ENCODE results near the gene SFSWAP. TPM values are rescaled to one million over a fixed set of nuclear protein-coding genes. Genes with fewer than 3 reads are reported as not detected.
"Not testable (repeated sequence)": the region's sequence is repeated elsewhere in the genome, so short reads cannot be mapped to it uniquely, and the experiment has no call there.

The SFSWAP gene
- total and polyA plus RNA-seq, 4 donors, result 6.1 to 21.6 (median 10.1) TPM

GRCh38 chr12:131677699-131678098, 33.2 kb upstream of the SFSWAP start:
- no peaks in the 10 kb centered on the region for H3K36me3 ChIP-seq (ENCODE audit: control insufficient read depth in 4 of 4, insufficient read depth in 3 of 4, low read depth in 1 of 4, low read length in 3 of 4)
- no peak for DNase-seq (ENCODE audit: low spot score)

GRCh38 chr12:131678389-131679181, 32.3 kb upstream of the SFSWAP start:
- WGBS, result 79% methylated on average over 28 of the region's 29 CpGs
- H3K4me1 ChIP-seq (ENCODE audit: control insufficient read depth in 4 of 4, insufficient read depth in 4 of 4, low read length in 3 of 4); H3K36me3 ChIP-seq (ENCODE audit: control insufficient read depth in 4 of 4, insufficient read depth in 3 of 4, low read depth in 1 of 4, low read length in 3 of 4); H3K9me3 ChIP-seq (ENCODE audit: control insufficient read depth in 4 of 4, low read length in 3 of 4); H3K9ac ChIP-seq (ENCODE audit: low read depth in 1 of 2, low read length in 2 of 2); H3K27me3 ChIP-seq (ENCODE audit: control insufficient read depth in 4 of 4, insufficient read depth in 4 of 4, low read length in 3 of 4); H3K4me3 ChIP-seq (ENCODE audit: low read depth in 1 of 3, low read length in 3 of 3); DNase-seq (ENCODE audit: low spot score); H3K27ac ChIP-seq (ENCODE audit: low read depth in 1 of 2, low read length in 2 of 2): not testable (repeated sequence)

More at GRCh38 chr12:131677699-131678098, 33.2 kb upstream of the SFSWAP start:
- Histone ChIP-seq H3K9me3 (ENCODE audit: control insufficient read depth in 4 of 4, low read length in 3 of 4) (peaks cover 0 to 2% (median 0%) of the 10 kb centered on the region in 4 donors), H3K9ac (ENCODE audit: low read depth in 1 of 2, low read length in 2 of 2) (no peak overlapping the region), H3K4me1 (ENCODE audit: control insufficient read depth in 4 of 4, insufficient read depth in 4 of 4, low read length in 3 of 4) (no peaks in the 10 kb centered on the region), H3K27ac (ENCODE audit: low read depth in 1 of 2, low read length in 2 of 2) (no peak overlapping the region), H3K4me3 (ENCODE audit: low read depth in 1 of 3, low read length in 3 of 3) (no peak overlapping the region), H3K27me3 (ENCODE audit: control insufficient read depth in 4 of 4, insufficient read depth in 4 of 4, low read length in 3 of 4) (no peaks in the 10 kb centered on the region)
- 79% methylated on average over 15 of the region's 15 CpGs for WGBS
- TF ChIP-seq GABPA (IDR thresholded peaks at IDR 0.05 in 1 of 2, conservative IDR thresholded peaks at IDR 0.05 in 1 of 2) (no peak), FOXA2 (IDR thresholded peaks at IDR 0.05) (no peak), HNF4G (IDR thresholded peaks at IDR 0.05) (no peak)

- not testable (repeated sequence) for H3K27me3 ChIP-seq (ENCODE audit: control insufficient read depth in 4 of 4, insufficient read depth in 4 of 4, low read length in 3 of 4)
Measured at GRCh38 chr12:131679186-131679585, 31.7 kb upstream of the SFSWAP start.

GRCh38 chr12:131679816-131680215, 31.1 kb upstream of the SFSWAP start:
- H3K9ac ChIP-seq (ENCODE audit: low read depth in 1 of 2, low read length in 2 of 2); H3K4me1 ChIP-seq (ENCODE audit: control insufficient read depth in 4 of 4, insufficient read depth in 4 of 4, low read length in 3 of 4); H3K4me3 ChIP-seq (ENCODE audit: low read depth in 1 of 3, low read length in 3 of 3); H3K36me3 ChIP-seq (ENCODE audit: control insufficient read depth in 4 of 4, insufficient read depth in 3 of 4, low read depth in 1 of 4, low read length in 3 of 4); H3K27me3 ChIP-seq (ENCODE audit: control insufficient read depth in 4 of 4, insufficient read depth in 4 of 4, low read length in 3 of 4); H3K9me3 ChIP-seq (ENCODE audit: control insufficient read depth in 4 of 4, low read length in 3 of 4); DNase-seq (ENCODE audit: low spot score); H3K27ac ChIP-seq (ENCODE audit: low read depth in 1 of 2, low read length in 2 of 2): not testable (repeated sequence)
- 73% methylated on average over 12 of the region's 23 CpGs for WGBS

More at GRCh38 chr12:131679186-131679585, 31.7 kb upstream of the SFSWAP start:
- not testable (repeated sequence) for H3K4me3 ChIP-seq (ENCODE audit: low read depth in 1 of 3, low read length in 3 of 3); H3K9me3 ChIP-seq (ENCODE audit: control insufficient read depth in 4 of 4, low read length in 3 of 4); DNase-seq (ENCODE audit: low spot score); H3K27ac ChIP-seq (ENCODE audit: low read depth in 1 of 2, low read length in 2 of 2); H3K4me1 ChIP-seq (ENCODE audit: control insufficient read depth in 4 of 4, insufficient read depth in 4 of 4, low read length in 3 of 4); H3K9ac ChIP-seq (ENCODE audit: low read depth in 1 of 2, low read length in 2 of 2); H3K36me3 ChIP-seq (ENCODE audit: control insufficient read depth in 4 of 4, insufficient read depth in 3 of 4, low read depth in 1 of 4, low read length in 3 of 4)
- 87% methylated on average over 11 of the region's 16 CpGs for WGBS

- not testable (repeated sequence) for H3K4me3 ChIP-seq (ENCODE audit: low read depth in 1 of 3, low read length in 3 of 3); H3K4me1 ChIP-seq (ENCODE audit: control insufficient read depth in 4 of 4, insufficient read depth in 4 of 4, low read length in 3 of 4); DNase-seq (ENCODE audit: low spot score); H3K27me3 ChIP-seq (ENCODE audit: control insufficient read depth in 4 of 4, insufficient read depth in 4 of 4, low read length in 3 of 4); H3K9ac ChIP-seq (ENCODE audit: low read depth in 1 of 2, low read length in 2 of 2); H3K9me3 ChIP-seq (ENCODE audit: control insufficient read depth in 4 of 4, low read length in 3 of 4); H3K27ac ChIP-seq (ENCODE audit: low read depth in 1 of 2, low read length in 2 of 2); H3K36me3 ChIP-seq (ENCODE audit: control insufficient read depth in 4 of 4, insufficient read depth in 3 of 4, low read depth in 1 of 4, low read length in 3 of 4)
- 73% methylated on average over 15 of the region's 18 CpGs for WGBS
Measured at GRCh38 chr12:131680392-131681256, 30.3 kb upstream of the SFSWAP start.
